ENCODE results near the gene DOCK6. TPM values are rescaled to one million over a fixed set of nuclear protein-coding genes. Genes with fewer than 3 reads are reported as not detected.

DOCK6 gene
- total RNA-seq, 1 experiment from 2014 or later, result 82.4 TPM

GRCh38 chr19:11208561-11209471 lies 53.5 kb downstream of the DOCK6 start:
- POLR2A ChIA-PET, result no interaction called here
- H3K27me3 ChIP-seq (ENCODE audit: insufficient read depth, low read length), result no peaks in the 10 kb centered on the region
- no peaks in the 10 kb centered on the region for H3K79me2 ChIP-seq (ENCODE audit: insufficient read depth, low read length)
- peaks cover 0 to 3% of the 10 kb centered on the region in 2 experiments; a peak in 2 of 4 replicates for H3K4me1 ChIP-seq (ENCODE audit: control insufficient read depth in 1 of 2, insufficient read depth in 2 of 2, low read length in 2 of 2)
- H4K20me1 ChIP-seq (ENCODE audit: insufficient read depth), result no peaks in the 10 kb centered on the region
- H3K4me2 ChIP-seq (ENCODE audit: low read length), result no peak overlapping the region
- no peak overlapping the region for H3K27ac ChIP-seq (ENCODE audit: low read depth, low read length)
- DNase-seq (ENCODE audit: low read depth, low spot score), result no peak
- no peak for TF ChIP-seq ATF3 (IDR thresholded peaks at IDR 0.05)
- no peak for TF ChIP-seq YY1 (IDR thresholded peaks at IDR 0.05; ENCODE audit: extremely low read depth, insufficient replicate concordance, low read depth, low read length)
- no peak for TF ChIP-seq ZNF274 (IDR thresholded peaks at IDR 0.05; ENCODE audit: low read depth, low read length)
- TF ChIP-seq POLR2A (IDR thresholded peaks at IDR 0.05; ENCODE audit: borderline replicate concordance, extremely low read depth, insufficient read depth, insufficient read length), result no peak
- no peak for TF ChIP-seq FOSL1 (IDR thresholded peaks at IDR 0.05; ENCODE audit: low read depth)
- no peak for TF ChIP-seq SRF (IDR thresholded peaks at IDR 0.05; ENCODE audit: low read depth)
- TF ChIP-seq POLR2AphosphoS5 (IDR thresholded peaks at IDR 0.05; ENCODE audit: low read depth, low read length), result no peak
- no peak for TF ChIP-seq ELF1 (IDR thresholded peaks at IDR 0.05; ENCODE audit: borderline replicate concordance, low read depth)
- TF ChIP-seq SIN3A (IDR thresholded peaks at IDR 0.05; ENCODE audit: low read depth), result no peak
- no peak for TF ChIP-seq CTCF (IDR thresholded peaks at IDR 0.05 in 2 of 3, conservative IDR thresholded peaks at IDR 0.05 in 1 of 3; ENCODE audit: borderline replicate concordance in 1 of 3, insufficient read depth in 1 of 3, low read depth in 2 of 3, low read length in 2 of 3)
- TF ChIP-seq EZH2phosphoT487 (IDR thresholded peaks at IDR 0.05; ENCODE audit: borderline replicate concordance), result no peak
- TF ChIP-seq MAX (IDR thresholded peaks at IDR 0.05), result no peak
- no peak for TF ChIP-seq CEBPB (IDR thresholded peaks at IDR 0.05; ENCODE audit: low read depth)
- no peak for TF ChIP-seq EZH2 (IDR thresholded peaks at IDR 0.05)
- H3K9ac ChIP-seq (ENCODE audit: low read length), result no peak overlapping the region
- CTCF ChIA-PET, result no interaction called here
- H3K9me2 ChIP-seq (ENCODE audit: insufficient read depth), result no peaks in the 10 kb centered on the region
- no peak overlapping the region for H3K4me3 ChIP-seq (replicated peaks in 1 of 2; ENCODE audit: low read depth in 1 of 2, low read length in 2 of 2)
- BruUV-seq (replicated peaks), result no TSS peak
- intact Hi-C loops (cut with micrococcal nuclease), result no loop called here
- RAD21 ChIA-PET (ENCODE audit: low non-redundant PET in 1 of 2, low total read pairs in 2 of 2, uncharacterized antibody in 2 of 2, unreplicated experiment in 2 of 2), result no interaction called here
- H2AFZ ChIP-seq (ENCODE audit: low read depth, low read length, poor library complexity, severe bottlenecking), result no peak overlapping the region
- H3K36me3 ChIP-seq (ENCODE audit: control insufficient read depth in 1 of 2, insufficient read depth in 2 of 2, low read length in 2 of 2), result peaks cover 0 to 2% of the 10 kb centered on the region in 2 experiments; a peak in 1 of 4 replicates
- no peak for ATAC-seq
- H3K9me3 ChIP-seq (ENCODE audit: control insufficient read depth in 1 of 2, insufficient read depth in 1 of 2, low read depth in 1 of 2, low read length in 2 of 2), result no peaks in the 10 kb centered on the region
